ENCODE measurements around the gene FRMD1.

The FRMD1 gene

DNA sequence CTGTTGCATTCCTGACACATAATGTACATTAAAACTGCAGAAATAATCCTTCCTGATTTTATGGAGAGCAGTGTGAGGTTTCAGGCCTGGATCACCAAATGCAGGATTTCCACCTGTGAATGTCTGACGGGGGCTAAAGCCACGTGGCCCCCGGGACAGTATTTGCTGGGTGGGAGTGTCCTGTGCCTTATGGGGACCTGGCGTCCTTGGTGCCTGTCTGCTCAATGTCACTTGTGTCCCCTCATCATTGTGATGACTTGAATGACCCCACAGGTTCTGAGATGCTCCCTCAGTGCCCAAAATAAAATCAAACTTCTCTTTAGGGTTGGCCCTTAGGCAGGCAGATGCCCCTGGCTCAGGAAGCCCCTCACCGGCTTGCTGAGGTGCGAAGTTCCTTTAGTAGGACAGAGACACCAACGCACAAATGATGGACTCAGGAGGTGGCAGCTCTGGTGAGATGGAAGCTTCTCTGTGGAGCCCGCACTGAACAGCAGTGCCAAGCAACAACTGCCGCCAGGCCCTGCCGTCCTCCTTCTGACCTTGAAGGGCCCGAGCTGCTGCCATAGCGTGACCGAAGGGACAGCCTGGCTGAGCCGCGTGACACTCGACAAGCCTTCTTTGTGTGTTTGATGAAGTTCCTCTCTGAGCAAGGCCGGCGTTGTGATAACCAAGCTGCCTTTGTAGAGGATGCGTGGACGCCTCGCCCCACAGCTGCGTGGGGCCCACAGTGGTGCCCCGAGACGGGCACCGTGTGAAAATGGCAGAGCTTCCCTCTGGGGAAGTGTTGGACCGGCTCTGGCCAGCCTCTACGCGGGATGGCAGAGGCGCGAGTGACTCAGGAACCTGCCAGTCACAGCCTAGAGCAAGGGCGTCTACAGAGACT, 30.9 kb downstream of the FRMD1 start:
- no peak for FAIRE-seq
- DNase-seq (ENCODE audit: extremely low spot score, insufficient read length, low read depth): no peak

DNA sequence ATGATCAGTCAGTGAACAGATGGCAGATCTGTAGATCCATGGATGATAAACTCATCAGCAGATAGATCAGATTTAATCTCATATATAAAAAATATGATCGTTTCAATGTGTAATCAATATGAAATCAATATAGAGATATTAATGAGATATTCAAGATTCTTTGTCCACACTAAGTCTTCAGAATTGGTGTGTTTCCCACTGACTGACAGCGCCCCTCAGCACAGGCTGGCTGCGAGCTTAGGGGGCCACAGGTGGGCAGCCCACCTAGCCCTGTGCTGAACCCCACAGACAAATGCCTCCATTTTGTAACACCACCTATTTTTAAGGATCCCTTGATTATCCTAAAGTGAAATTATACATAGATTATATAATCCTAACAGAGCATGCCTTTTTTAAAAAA, 32.3 kb downstream of the FRMD1 start:
- no peak for FAIRE-seq
- DNase-seq (ENCODE audit: extremely low spot score, insufficient read length, low read depth): no peak

DNA sequence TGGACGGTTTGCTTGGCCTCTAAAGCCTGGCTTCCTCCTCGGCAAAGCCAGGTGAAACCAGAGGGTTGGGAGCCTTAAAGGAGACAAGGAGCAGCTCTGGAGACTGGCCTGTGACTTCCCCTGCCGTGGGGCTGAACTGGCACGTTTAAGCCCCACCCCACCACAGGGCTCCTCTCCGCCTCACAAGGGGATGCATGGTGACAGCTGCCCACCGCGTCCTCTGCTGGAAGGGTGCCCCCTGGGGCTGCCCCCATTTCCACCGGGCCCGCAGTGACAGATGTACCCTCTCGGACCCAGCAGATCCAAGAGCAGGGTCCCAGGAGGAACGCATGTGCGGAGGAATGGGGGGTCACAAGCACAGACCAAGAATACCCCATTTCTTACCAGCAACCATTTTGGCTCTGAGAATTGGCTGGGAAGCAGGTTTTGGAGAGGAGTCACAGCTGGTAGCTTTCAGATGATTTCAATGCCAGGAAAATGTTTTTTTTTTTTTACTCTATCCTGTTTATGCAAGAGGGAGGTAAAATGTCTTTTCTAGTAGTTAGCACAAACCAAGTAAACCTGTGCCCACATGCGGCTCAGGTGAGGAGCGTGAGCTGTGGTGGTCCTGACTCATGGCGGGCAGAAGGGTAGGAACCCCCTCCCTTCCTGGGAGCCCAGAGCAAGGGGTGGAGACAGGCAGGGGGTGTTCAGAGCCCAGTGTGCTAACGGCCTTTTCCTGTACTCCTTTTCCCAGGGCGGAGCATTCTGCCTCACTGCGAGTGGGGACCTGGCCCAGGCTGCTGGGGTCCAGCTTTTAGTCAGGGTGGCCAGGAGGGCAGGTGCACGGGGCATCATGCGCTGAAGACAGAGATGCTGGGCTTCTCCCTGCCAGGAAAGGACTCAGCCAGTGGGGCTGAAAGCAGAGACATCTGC, 33.0 kb downstream of the FRMD1 start:
- FAIRE-seq (no peak), DNase-seq (ENCODE audit: extremely low spot score, insufficient read length, low read depth) (no peak)

DNA sequence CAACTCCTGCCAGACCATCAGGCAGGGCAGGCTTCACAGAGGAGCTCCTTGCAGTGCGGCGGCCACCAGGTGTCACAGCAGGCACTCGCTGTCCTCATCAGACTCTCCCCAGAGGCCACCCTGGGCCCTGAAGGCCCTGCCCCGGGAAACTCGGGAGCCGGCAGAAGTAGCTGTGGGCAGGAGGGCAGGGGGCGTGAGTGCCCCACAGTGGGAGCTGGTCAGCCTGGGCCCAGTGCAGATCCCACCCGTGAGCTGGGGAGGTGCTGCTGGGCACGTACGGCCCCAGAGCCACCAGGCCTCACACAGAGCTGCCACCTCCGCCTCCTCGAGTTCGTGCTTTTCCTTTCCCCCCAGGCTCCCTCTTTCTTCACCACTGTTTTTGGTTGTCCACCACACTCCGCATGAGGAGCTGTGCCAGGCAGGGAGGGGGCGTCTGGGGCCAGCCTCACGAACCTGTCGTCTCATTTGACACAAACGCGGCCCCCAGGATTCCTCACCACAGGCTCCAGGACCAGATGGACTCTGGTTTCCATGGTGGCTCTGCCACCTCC, 33.8 kb downstream of the FRMD1 start:
- DNase-seq (ENCODE audit: extremely low spot score, insufficient read length, low read depth) (no peak), FAIRE-seq (no peak)

DNA sequence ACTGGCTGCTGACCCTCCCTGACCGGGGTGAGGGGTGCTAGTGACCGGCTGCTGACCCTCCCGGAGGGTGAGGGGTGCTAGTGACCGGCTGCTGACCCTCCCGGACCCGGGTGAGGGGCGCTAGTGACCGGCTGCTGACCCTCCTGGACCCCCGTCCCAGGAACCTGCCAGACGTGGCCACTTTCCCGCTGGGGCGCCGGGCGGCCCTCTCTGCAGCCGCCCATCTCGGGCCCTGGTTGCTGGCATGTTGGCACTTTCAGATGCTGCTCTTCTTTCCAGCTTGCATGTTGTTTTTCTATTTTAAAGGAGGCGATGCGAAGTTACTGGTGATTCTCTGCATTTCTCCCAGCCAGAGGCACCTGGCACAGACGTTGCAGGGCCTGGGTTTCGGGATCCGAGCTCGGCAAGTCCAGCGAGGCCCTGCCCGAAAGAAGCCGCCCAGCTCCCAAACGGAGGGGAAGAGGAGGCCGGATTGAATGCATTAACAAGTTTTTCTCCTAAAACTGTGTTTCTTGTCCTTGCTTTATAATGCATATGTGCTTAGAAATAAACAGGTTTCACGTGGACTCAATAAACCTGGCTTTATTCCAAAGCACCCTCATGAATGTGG, 34.4 kb downstream of the FRMD1 start:
- DNase-seq (ENCODE audit: extremely low spot score, insufficient read length, low read depth) (no peak), FAIRE-seq (no peak)

DNA sequence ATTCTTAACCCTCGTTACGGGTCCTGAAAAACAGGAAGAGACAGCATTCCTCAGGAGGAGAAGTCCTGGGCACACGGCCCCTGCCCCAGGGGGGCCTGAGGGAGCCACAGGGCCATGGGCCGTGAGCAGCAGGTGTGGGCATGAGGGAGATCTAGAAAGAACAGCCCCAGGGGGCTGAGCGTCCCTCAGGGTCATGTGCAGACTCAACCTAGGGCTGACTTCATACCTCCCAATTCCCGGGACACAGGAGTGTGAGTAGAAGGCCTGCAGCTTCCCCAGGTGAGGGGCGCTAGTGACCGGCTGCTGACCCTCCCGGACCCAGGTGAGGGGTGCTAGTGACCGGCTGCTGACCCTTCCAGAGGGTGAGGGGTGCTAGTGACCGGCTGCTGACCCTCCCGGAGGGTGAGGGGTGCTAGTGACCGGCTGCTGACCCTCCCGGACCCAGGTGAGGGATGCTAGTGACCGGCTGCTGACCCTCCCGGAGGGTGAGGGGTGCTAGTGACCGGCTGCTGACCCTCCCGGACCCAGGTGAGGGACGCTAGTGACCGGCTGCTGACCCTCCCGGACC, 35.1 kb downstream of the FRMD1 start:
- no peak for DNase-seq (ENCODE audit: extremely low spot score, insufficient read length, low read depth)
- FAIRE-seq: no peak

DNA sequence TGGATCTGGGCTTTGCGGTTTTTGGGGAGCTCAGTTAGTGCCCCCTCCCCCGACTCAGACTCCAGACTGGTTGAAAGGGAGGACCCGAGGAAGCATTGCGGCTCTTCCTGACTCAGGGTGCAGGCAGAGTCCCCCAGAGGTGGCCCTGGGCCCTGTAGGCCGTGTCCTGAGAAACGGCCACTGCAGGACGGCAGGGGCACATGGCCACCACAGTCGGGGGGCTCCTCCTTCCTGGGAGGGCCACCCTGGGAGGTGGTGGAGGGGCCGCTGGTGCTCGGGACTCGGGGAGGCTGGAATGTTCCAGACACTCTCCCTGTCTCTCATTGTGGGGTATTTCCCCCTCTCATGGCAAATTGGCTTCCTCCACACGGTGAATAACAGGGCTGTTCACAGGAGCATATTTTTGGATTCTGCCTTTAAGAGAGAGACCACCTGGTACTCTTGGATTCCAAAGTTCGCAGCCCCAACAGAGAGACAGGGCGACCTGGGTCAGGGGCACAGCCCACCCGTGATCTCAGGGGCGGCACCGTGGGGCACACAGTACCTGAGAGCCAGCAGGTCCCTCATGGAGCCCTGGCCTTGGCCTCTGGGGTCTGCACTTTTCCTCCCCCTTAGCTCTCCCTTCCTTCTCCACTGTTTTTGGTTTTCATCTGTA, 35.7 kb downstream of the FRMD1 start:
- FAIRE-seq (no peak), DNase-seq (ENCODE audit: extremely low spot score, insufficient read length, low read depth) (no peak)

DNA sequence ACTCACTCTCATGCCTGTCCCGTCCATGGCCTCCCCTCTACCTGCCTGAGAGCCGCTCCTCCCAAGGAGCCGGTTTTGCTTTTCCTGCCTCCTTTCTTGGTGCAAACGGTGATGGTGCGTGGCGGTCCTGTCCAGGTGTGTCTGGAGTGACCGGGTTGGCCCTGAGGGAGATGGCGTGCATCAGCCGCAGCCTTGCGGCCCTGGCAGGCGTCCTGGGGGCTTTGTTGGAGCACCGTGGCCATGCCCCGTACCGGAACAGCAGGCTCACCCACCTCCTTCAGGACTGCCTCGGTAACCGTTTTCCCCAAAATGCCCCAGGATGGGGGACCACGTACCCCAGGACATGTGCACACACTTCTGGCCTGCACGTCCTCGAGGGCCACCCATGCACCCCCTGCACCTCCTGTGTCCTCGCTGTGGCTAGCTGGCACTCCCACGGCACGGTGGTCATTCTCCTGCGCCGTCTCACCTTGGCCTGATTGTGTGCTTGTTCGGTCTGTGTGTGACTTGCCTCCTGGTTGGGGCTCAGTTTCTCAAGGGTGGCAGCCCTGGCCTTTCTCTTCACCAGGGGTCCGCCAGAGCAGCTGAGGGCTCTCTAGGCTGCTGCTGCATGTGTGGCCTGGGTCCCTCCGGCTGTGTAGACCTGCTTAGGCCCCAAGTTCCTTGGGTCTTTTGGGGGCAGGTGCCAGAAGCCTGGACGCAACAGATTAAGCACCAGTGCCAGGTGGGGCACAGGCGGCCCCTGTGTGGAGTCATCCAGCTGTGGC, 36.4 kb downstream of the FRMD1 start:
- FAIRE-seq (no peak), DNase-seq (ENCODE audit: extremely low spot score, insufficient read length, low read depth) (no peak)

DNA sequence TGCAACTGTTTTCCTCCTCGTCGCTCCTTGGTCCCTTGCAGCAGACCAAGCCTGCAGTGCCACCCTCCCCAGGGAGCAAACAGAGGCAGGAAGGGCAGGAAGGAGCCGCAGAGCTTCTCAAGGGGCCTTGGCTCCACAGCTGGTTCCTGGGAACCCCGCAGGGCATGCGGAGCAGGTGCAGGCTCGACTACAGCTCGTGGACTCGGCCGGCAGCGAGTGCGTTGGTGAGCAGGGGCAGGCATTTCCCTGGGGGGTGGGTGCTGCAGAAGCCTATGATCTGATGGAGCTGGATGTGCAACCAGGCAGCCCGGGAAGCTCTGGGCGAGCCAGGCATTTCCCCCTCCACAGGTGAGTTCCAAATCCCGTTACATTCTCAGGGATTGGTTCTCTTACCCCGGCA, 37.1 kb downstream of the FRMD1 start:
- no peak for FAIRE-seq

DNA sequence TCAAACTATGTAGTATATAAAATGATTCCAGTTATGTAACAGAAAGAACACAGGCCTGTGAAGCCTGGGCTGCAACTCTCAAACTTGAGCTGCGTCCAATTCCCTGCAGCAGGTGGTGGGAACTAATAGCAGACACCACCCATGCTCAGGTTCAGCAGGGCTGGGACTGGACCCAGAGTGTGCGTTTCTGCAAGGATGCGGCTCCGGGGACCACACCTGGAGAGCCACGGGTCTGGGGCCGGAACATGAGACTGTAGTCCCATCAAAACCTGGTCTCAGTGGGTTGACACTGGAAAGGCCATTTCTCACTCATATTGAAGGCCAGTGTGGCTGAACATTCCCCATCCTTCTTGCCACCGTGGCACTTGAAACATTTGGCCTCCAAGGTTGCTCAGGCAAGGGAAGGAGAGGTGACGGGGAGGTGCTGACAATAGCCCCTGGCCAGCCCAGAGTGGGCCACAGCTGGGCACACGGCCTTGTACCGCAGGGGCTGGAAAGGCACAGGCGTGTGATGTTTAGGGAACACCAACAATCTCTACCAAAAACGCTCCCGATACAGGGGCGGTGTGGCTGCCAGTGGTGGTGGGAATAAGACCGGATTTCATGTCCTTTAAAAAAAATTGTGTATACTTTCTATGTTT, 38.0 kb downstream of the FRMD1 start:
- FAIRE-seq (no peak), DNase-seq (ENCODE audit: extremely low spot score, insufficient read length, low read depth) (no peak)

More for the DNA sequence above, 37.1 kb downstream of the FRMD1 start:
- DNase-seq (ENCODE audit: extremely low spot score, insufficient read length, low read depth): no peak

DNA sequence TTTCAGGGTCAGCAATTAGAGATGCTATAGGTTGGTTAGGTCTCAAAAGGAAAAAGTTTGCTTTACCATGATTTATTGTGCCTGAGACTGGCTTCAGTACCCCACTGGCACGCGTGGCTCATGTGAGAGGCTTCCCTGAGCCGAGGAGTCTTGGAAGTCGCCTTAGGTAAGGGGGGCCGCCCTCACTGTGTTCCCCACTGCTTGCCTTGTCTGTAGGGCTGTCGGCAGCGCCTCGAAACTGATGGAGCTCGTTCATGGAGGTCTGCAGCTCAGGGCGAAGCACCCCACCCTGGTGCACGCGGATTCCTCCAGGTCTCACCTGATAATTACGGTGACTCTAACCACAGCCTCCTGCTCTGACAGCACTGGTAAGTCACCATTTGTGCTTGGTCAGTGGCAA, 39.2 kb downstream of the FRMD1 start:
- no peak for FAIRE-seq
- no peak for DNase-seq (ENCODE audit: extremely low spot score, insufficient read length, low read depth)

DNA sequence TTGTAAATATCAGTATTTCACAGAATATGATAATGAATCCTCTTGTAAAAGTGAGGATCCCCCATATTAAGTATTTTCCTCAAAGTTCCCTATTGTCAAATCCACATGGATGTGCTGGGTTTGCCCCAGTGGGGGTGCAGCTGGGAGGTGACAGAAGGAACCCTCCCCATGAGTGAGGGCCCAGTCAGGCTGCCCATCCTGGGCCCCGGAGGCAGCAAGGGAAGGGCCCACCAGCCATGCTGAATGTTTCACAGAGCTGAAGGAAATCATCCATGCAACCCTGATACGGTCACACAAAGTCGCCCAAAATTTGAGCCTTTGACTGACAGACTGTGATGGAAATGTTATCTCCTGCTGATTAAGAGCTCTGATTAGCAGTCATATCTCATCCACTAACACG, 39.7 kb downstream of the FRMD1 start:
- no peak for FAIRE-seq
- no peak for DNase-seq (ENCODE audit: extremely low spot score, insufficient read length, low read depth)

DNA sequence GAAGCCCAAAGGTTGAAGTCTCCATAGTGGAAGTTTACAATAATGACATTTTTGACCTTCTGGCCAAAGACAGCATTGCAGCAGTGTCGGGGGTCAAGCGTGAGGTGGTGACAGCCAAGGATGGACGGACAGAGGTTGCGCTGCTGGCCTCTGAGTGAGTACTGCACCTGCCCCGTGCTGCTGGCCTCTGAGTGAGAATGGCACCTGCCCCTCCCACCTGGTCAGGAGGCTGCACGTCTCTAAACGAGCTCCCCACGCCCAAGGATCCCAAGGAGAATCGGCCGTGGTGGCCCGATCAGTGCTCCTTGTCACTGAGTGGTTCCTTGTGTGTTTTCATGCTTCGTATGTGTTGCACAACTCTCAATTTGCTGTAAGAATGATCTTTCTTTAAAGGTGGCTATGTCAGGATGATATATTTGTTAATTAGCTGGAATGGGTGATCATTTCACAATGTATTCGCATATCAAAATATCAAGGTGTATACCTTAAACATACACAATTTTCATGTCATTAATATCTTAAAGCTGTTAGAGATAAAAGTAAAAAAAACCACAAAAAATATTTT, 40.4 kb downstream of the FRMD1 start:
- no peak for FAIRE-seq
- no peak for DNase-seq (ENCODE audit: extremely low spot score, insufficient read length, low read depth)

DNA sequence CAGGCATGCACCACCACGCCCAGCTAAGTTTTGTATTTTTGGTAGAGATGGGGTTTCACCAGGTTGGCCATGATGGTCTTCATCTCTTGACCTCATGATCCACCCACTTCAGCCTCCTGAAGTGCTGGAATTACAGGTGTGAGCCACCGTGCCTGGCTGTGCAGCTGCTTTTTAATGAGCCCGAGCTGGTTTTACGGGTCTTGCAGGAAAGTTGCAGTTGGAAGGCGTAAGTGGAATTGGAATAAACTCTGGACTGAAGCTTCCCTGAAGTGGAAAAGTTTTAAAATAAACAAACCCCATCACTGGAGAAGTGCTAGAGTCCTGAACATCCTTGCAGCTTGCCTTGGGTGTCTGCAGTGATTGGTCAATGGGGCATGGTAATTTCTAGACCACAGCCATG, 41.2 kb downstream of the FRMD1 start:
- FAIRE-seq: no peak
- no peak for DNase-seq (ENCODE audit: extremely low spot score, insufficient read length, low read depth)

DNA sequence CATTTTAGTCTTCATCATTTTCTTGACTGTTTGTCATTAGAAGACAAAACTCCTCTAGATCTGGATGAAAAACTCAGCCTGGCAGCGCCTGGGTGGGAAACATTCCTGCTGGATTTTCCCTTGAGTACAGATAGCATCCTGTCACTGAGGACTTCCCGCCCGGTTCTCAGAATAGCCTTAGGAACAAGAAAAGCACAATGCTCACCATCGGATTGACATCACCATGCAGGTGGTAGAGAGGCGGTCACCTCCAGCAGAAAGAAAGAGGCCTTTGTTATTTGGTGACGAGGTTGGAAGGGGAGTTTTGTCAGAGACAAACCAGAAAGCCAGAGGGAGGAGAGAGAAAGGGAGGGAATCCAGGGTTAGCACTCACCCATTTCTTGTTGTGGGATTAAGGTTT, 41.8 kb downstream of the FRMD1 start:
- FAIRE-seq (no peak), DNase-seq (ENCODE audit: extremely low spot score, insufficient read length, low read depth) (no peak)

DNA sequence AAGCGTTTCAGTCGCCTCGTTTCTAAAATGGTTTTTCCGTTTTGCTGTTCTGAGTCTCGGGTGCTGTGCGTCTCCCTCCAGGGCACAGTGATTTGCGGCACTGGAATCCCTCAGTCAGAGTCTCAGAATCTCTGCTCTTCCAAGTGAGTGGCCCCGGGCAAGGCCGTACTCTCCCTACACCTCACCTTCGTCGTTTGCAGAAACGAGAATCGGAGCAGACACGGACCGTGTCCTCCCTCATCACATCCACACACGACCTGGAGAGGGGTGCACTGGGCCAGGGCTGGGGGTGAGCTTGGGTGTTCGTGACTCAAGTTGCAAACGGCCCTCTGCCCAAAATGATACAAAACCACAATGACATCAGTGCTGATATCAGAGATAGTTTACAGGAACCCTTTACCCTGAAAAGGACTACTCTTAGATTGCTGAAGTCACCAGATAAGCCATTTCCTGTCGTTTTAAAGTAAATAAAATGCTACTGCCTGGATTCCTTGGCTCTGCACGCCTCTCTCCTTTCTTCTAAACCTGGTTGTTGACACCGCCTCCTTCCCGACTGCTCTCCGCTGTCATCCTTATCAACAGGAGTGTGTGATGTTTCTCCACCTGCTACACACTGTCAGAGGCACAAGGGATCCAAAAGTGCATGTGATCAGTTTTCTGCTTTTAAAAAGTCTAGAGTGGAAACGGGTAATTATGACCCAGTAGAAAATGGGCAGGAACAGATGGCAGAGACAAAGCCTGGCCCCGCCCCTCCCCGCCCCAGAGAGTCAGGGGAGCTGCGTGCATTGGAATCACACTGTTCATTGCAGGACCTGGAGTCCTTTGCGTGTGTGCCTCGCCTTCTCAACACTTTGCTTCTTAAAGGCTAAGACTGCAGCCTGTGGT, 43.1 kb downstream of the FRMD1 start:
- DNase-seq (ENCODE audit: extremely low spot score, insufficient read length, low read depth): no peak
- no peak for FAIRE-seq

DNA sequence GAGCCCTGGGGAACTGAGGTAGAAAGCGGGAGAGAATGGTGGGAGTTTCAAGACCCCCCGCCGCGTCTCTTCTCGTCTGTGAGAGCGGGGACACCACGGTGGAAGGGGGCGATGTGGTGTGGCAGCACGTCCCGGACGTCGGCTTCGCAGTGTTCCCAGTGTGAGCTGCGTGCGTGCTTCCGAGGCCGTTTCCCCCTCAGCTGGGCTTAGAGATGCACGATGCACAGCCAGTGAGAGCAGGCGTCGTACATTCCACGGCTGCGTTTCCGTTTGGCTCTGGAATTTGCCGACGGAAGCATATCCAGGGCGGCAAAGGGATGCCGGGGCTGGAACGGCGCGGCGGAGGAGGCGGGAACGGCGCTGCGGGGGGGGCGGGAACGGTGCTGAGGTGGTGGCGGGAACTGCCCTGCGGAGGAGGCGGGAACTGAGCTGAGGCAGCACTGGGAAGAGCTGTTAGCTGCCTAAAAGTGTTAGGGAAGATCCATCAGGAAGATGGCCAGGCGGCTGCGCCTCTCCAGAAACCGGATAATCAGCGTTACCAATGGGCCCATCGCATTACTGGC, 43.8 kb downstream of the FRMD1 start:
- DNase-seq (ENCODE audit: extremely low spot score, insufficient read length, low read depth) (no peak), FAIRE-seq (no peak)

Data from GM18507 (cell line).